NCI-H446 (cell line): Measurements from ENCODE around the gene KCNJ12.
"Not testable (repeated sequence)": the region's sequence is repeated elsewhere in the genome, so short reads cannot be mapped to it uniquely, and the experiment has no call there.

Experiments
- DNase-seq, 2 experiments: peaks; one replicate each; lab custom pipeline; 2025; lab: John Stamatoyannopoulos, UW

Gene KCNJ12

GRCh38 chr17:21452377-21453143 lies 76.4 kb downstream of the KCNJ12 start:
- DNase-seq, result no peak

GRCh38 chr17:21453144-21453898 lies 77.2 kb downstream of the KCNJ12 start:
- peak in 1 of 2 experiments; percentile 63 for DNase-seq

GRCh38 chr17:21454006-21454405 lies 77.8 kb downstream of the KCNJ12 start:
- not testable (repeated sequence) for DNase-seq

- DNase-seq, result no peak
These were observed 78.3 kb downstream of the KCNJ12 start for GRCh38 chr17:21454441-21454840.

- DNase-seq, result no peak
These were observed 79.6 kb downstream of the KCNJ12 start for GRCh38 chr17:21455761-21456160.

- DNase-seq, result not testable (repeated sequence)
These were observed 80.3 kb downstream of the KCNJ12 start for GRCh38 chr17:21456449-21456848.

- DNase-seq, result peak; percentile 25 to 76
These were observed 81.2 kb downstream of the KCNJ12 start for GRCh38 chr17:21457051-21458026.

- DNase-seq, result no peak
These were observed 81.9 kb downstream of the KCNJ12 start for GRCh38 chr17:21458054-21458453.

- no peak for DNase-seq
These were observed 83.4 kb downstream of the KCNJ12 start for GRCh38 chr17:21459536-21459935.

GRCh38 chr17:21460358-21460757 lies 84.2 kb downstream of the KCNJ12 start:
- DNase-seq, result no peak

GRCh38 chr17:21462237-21462636 lies 86.1 kb downstream of the KCNJ12 start:
- no peak for DNase-seq

- no peak for DNase-seq
These were observed 87.1 kb downstream of the KCNJ12 start for GRCh38 chr17:21463204-21463661.

GRCh38 chr17:21463779-21464407 lies 87.7 kb downstream of the KCNJ12 start:
- DNase-seq, result no peak

GRCh38 chr17:21464611-21465021 lies 88.5 kb downstream of the KCNJ12 start:
- DNase-seq, result no peak

GRCh38 chr17:21466550-21466949 lies 90.4 kb downstream of the KCNJ12 start:
- no peak for DNase-seq

- DNase-seq, result no peak
These were observed 91.0 kb downstream of the KCNJ12 start for GRCh38 chr17:21467196-21467595.

GRCh38 chr17:21467739-21468490 lies 91.8 kb downstream of the KCNJ12 start:
- DNase-seq, result no peak
